ENCODE measurements around the gene HPS1.

DNA sequence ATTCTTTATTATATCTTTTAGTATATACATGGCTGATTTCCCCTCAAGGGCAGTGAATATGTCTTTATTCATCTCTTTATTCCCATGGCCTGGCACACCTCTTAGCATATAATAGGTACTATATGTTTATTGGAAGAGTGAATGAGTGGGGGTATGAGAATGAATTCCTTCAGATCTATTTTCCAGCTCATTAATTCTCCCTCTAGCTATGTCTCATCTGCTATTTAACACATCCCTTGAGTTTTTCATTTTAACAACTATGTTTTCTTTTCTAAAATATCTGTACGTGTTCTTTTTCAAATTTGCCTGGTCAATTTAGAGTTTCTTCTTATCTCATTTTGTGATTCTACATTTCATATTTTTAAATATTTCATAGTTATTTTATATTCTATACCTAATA lies 14.4 kb downstream of the HPS1 start:
- TF ChIP-seq POLR2A (IDR thresholded peaks at IDR 0.05; ENCODE audit: low read length), result no peak
- TF ChIP-seq CTCF (IDR thresholded peaks at IDR 0.05), result no peak
- TF ChIP-seq ESRRA (IDR thresholded peaks at IDR 0.05; ENCODE audit: borderline replicate concordance, low read length), result no peak
- no peak for TF ChIP-seq RFX5 (IDR thresholded peaks at IDR 0.05)
- no peak for TF ChIP-seq EHF (CRISPR knock-in tag; IDR thresholded peaks at IDR 0.05)
- no peak for TF ChIP-seq BHLHE40 (IDR thresholded peaks at IDR 0.05; ENCODE audit: low read depth, low read length)
- no peak for TF ChIP-seq MAX (IDR thresholded peaks at IDR 0.05)
- TF ChIP-seq EP300 (IDR thresholded peaks at IDR 0.05), result no peak
- no peak for TF ChIP-seq CBX8 (IDR thresholded peaks at IDR 0.05)
- no peak for TF ChIP-seq RAD21 (conservative IDR thresholded peaks at IDR 0.05 in 1 of 2, IDR thresholded peaks at IDR 0.05 in 1 of 2)
- TF ChIP-seq RNF2 (IDR thresholded peaks at IDR 0.05; ENCODE audit: borderline replicate concordance, low read depth), result no peak
- no peak for TF ChIP-seq JUN (IDR thresholded peaks at IDR 0.05)

Data from A549 (cell line).